HG02870 (cell line): Measurements from ENCODE around the gene ZNF646.

ENCODE experiments used
- ATAC-seq: cut with Tn5 transposase; IDR thresholded peaks from one replicate; pipeline ENCODE4 v1.9.1; 2021; ENCODE audit warnings: mild to moderate bottlenecking, moderate library complexity; ENCODE audit not compliant: unreplicated experiment

Gene ZNF646

DNA sequence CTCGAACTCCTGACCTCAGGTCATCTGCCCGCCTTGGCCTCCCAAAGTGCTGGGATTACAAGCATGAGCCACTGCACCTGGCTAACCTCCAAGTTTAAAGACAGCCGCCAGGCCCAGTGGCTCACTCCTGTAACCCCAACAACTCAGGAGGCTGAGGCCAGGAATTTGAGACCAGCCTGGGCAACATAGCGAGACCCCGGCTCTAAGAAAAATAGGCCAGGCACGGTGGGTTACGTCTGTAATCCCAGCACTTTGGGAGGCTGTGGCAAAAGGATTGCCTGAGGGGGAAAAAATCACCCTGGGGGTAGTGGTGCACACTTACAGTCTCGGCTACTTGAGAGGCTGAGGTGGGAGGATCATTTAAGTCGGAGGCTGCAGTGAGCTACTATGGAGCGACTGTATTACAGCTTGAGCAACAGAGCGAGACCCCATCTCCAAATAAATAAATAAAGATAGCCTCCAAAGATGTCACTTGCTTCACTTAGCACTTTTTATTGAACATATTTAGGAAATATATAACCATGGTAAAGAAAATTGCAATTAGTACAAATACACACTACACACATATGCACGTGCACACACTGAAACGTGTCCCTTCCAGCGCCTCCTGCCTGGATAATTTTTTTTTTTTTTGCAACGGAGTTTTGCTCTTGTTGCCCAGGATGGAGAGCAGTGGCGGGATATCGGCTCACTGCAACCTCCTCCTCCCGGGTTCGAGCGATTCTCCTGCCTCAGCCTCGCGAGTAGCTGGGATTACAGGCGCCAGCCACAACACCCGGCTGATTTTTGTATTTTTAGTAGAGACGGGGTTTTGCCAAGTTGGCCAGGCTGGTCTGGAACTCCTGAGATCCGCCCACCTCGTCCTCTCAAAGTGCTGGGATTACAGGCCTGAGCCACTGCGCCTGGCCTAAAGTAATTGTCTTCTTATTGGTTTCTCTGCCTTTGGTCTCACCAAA is 32.6 kb downstream of the ZNF646 start:
- no peak for ATAC-seq

DNA sequence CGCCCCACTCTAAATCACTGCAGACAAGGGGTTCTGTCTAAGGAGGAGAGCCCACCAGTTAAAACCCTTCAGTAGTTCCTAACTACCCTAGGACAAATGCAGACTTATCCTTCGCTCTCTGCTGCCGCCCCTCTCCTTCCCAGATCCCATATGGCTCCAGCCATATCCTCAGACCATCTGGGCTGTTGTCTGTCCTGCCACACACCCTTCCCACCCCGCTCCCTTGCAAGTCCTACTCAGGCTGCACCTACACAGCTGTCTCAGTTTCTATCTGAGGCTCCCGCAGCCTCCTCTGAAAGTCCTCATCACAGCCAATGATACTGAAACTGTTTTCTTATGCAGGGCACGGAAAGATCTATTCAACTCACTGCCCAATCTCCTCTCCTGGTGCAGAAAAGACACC is 33.2 kb downstream of the ZNF646 start:
- peak; percentile 51 for ATAC-seq

GRCh38 chr16:31108035-31108793 is 34.0 kb downstream of the ZNF646 start, which contains the start of gene BCKDK:
TSS of gene BCKDK (plus strand) at chr16:31108386. CDS start at chr16:31109224, 838 bp downstream.
- ATAC-seq = peak; percentile 82

DNA sequence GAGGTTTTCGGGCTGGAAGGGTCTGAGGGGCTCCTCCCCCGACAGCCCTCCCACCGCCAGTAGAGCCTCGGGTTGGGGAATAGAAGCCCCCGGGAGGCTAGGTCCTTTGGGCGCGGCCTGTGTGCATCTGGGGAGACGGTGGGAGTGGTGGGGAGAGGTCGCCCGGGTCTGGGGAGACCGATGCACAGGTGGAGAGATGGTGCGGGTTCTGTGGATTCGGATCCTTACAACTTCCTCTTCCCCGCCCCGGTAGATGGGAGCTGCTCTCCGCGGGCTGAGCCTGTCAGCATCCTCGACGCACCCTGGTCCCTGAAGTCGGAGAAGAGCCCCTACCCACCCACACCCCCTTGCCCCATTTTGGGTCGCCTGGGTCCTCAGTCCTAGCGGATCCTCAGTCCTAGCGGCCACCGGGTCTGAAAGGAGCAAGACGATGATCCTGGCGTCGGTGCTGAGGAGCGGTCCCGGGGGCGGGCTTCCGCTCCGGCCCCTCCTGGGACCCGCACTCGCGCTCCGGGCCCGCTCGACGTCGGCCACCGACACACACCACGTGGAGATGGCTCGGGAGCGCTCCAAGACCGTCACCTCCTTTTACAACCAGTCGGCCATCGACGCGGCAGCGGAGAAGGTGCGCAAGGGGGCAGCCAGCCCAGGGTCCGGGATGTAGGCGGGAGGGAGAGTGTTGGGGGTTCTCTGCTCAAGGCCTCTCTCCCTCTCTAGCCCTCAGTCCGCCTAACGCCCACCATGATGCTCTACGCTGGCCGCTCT is 34.8 kb downstream of the ZNF646 start:
- no peak for ATAC-seq

DNA sequence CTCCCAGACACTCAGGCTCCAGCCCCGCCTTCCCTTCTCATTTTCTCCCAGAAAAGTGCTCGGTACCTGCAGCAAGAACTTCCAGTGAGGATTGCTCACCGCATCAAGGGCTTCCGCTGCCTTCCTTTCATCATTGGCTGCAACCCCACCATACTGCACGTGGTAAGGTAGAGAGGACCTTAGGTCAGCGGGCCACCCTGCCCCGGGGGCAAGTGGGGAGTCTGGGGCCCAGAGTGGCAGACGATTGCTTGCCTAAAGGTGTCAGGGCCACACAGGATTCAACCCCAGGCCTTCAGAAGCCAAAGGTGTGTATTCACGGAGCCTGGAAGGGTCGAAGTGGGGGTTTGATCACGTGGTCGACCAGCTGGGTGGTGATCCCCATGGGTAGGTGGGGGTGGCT is 35.4 kb downstream of the ZNF646 start:
- ATAC-seq = no peak

- no peak for ATAC-seq
Observed at GRCh38 chr16:31110106-31111034, 36.1 kb downstream of the ZNF646 start.

DNA sequence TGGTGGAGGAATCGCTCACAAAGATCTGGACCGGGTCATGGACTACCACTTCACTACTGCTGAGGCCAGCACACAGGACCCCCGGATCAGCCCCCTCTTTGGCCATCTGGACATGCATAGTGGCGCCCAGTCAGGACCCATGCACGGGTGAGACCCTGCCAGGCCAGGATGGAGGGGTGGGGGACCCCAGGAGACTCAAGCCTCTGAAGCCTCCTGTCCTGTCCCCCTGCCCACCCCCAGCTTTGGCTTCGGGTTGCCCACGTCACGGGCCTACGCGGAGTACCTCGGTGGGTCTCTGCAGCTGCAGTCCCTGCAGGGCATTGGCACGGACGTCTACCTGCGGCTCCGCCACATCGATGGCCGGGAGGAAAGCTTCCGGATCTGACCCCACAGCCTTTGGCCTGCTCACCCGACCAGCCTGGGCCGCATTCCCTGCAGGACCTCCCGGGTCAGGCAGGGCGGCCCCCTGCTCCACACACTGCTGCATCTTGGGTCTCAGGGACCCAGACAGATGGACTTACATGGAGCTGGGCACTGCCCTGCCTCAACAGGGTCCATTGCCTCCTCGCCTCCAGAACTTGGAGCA is 37.8 kb downstream of the ZNF646 start:
- no peak for ATAC-seq

- ATAC-seq = no peak
Observed at GRCh38 chr16:31112711-31113110, 38.5 kb downstream of the ZNF646 start.

DNA sequence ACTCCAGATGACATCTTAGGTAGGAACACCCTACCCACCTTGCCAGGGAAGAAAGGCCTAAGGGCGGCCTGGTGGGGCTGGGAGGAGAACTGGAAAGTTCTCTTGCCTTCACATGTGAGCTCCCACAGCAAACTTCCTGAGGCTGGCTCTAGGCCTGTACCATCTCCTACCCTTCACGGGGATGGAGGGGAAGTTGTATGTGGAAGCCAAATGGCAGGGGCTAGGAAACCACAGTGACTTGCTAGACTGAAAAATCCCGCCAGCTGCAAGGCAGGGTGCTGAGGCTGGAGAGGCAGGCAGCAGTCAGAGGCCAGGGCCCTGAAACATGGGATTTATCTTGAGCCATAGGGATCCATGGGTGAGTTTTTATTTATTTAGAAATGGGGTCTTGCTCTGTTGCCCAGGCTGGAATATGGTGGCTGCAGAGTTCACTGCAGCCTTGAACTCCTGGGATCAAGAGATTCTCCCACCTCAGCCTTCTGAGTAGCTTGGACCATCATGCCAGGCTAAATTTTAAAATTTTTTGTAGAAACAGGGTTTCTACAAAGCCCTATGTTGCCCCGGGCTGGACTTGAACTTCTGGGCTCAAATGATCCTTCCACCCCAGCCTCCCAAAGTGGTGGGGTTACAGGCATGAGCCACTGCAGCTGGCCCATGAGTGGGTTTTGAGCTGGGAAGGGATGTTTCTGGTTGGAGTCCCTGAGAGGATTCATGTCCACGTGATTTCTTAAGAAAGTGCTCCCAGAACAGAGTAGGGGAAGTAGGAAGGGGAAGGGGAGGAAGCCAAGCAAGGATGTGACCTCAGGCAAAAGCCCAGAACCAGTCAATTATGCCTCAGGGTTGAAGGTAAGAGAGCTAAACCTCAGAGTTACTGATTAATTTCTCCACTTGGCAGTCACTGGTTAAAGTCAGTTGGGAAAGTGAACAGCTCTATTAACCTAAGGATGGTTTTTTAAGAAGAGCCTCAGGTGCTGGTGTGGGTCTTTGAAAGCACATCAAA is 39.2 kb downstream of the ZNF646 start:
- no peak for ATAC-seq

DNA sequence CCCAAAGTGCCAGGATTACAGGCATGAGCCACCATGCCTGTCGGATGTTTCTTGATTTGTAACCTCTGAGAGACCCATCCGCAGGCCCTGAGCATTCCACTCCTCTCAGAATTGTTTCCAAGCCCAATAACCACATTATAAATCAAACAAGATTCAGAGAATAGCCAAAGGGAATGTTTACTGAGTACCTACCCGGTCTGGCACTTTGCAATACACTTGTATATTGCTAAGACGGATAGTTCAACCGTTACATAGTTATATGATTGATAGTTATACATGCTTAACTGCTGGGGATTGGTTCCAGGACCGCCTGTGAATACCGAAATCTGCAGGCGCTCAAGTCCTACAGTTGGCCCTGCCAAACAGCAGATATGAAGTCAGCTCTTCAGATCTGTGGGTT is 40.2 kb downstream of the ZNF646 start:
- ATAC-seq = no peak

- ATAC-seq = peak; percentile 95
Observed at GRCh38 chr16:31117384-31118222, 43.4 kb downstream of the ZNF646 start, which contains the start of gene KAT8. TSS of gene KAT8 (plus strand) at chr16:31117664. CDS start at chr16:31117682, 18 bp downstream.

DNA sequence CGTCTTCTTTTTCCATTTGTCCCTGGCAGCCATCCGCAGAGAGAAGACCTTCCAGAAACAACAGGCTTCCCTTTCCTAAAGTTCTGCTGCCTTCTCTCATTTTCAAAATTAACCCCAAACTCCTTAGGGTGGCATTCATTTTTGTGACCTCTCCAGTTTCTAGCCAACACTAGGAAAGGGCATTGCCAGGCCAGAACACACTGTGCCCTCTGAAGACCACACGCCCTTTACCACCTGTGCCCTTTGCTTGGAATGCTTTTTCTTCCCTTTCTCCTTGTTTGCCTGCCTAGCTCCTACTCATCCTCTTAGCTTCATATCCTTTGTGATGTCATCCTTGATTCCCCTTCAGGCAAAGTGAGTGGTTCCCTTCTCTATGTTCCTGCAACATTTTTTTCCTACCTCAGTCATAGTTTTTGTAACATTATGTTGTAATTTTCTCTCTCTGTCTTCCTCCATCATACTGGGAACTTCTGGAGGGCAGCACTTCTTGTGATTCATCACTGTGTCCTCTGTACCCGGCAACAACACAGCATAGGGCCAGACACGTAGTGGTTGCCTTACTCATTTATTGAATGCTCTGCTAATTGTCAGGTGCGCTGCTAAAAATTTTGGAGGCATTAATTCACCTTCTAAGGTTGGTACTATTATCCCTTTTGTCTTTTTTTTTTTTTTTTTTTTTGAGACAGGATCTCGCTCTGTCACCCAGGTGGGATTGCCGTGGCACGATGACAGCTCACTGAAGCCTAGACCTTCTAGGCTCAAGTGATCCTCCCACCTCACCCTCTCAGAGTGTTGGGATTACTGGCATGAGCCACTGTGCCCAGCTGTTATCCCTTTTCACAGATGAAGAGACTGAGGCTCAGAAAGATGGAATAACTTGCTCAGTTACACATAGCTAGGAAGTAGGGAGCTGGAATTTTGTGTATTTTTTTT is 44.3 kb downstream of the ZNF646 start:
- no peak for ATAC-seq

GRCh38 chr16:31120129-31120528 is 45.9 kb downstream of the ZNF646 start:
- ATAC-seq = no peak

- ATAC-seq = no peak
Observed at GRCh38 chr16:31125844-31126243, 51.6 kb downstream of the ZNF646 start.

GRCh38 chr16:31127182-31127581 is 53.0 kb downstream of the ZNF646 start:
- ATAC-seq = no peak
